GM21360 (cell line): ENCODE results near the gene ARMC2.
A peak's percentile ranks its signal among the peaks of the same experiment; 100 is the strongest.

Experiments used
- ATAC-seq: cut with Tn5 transposase; IDR thresholded peaks from one replicate; pipeline ENCODE4 v1.9.1; 2021; ENCODE audit warnings: mild to moderate bottlenecking, moderate library complexity; ENCODE audit not compliant: unreplicated experiment

The ARMC2 gene

GRCh38 chr6:108982154-108983113, 134.2 kb downstream of the ARMC2 start:
- ATAC-seq = no peak

- no peak for ATAC-seq
Observed at GRCh38 chr6:108983151-108983550, 134.9 kb downstream of the ARMC2 start.

- no peak for ATAC-seq
Observed at GRCh38 chr6:108985301-108985700, 137.1 kb downstream of the ARMC2 start.

GRCh38 chr6:108987156-108987555, 138.9 kb downstream of the ARMC2 start:
- ATAC-seq = no peak

GRCh38 chr6:108988296-108988695, 140.1 kb downstream of the ARMC2 start:
- no peak for ATAC-seq

- no peak for ATAC-seq
Observed at GRCh38 chr6:108988765-108989164, 140.5 kb downstream of the ARMC2 start.

- ATAC-seq = no peak
Observed at GRCh38 chr6:108989700-108990099, 141.5 kb downstream of the ARMC2 start.

- no peak for ATAC-seq
Observed at GRCh38 chr6:108993876-108994275, 145.7 kb downstream of the ARMC2 start.

- ATAC-seq = no peak
Observed at GRCh38 chr6:108995296-108995695, 147.1 kb downstream of the ARMC2 start.

GRCh38 chr6:108996208-108996607, 148.0 kb downstream of the ARMC2 start:
- no peak for ATAC-seq

- ATAC-seq = no peak
Observed at GRCh38 chr6:108998485-108998884, 150.3 kb downstream of the ARMC2 start.

- no peak for ATAC-seq
Observed at GRCh38 chr6:108999428-108999827, 151.2 kb downstream of the ARMC2 start.

- no peak for ATAC-seq
Observed at GRCh38 chr6:109000289-109000688, 152.1 kb downstream of the ARMC2 start.

- no peak for ATAC-seq
Observed at GRCh38 chr6:109001291-109001894, 153.2 kb downstream of the ARMC2 start.

- no peak for ATAC-seq
Observed at GRCh38 chr6:109002051-109002697, 154.0 kb downstream of the ARMC2 start.

GRCh38 chr6:109002882-109003281, 154.7 kb downstream of the ARMC2 start:
- ATAC-seq = no peak

- ATAC-seq = no peak
Observed at GRCh38 chr6:109006818-109007217, 158.6 kb downstream of the ARMC2 start.

- ATAC-seq = no peak
Observed at GRCh38 chr6:109007521-109007920, 159.3 kb downstream of the ARMC2 start.

- no peak for ATAC-seq
Observed at GRCh38 chr6:109008054-109008453, 159.8 kb downstream of the ARMC2 start.

- peak; percentile 23 for ATAC-seq
Observed at GRCh38 chr6:109008537-109009235, 160.5 kb downstream of the ARMC2 start.
